PC-9 (cell line): ENCODE data around the gene WDR7.

Source experiments
- CTCF ChIP-seq: fragments of 200-600 bp; sonication (generic); conservative IDR thresholded peaks from 2 replicates; pipeline ENCODE4 v1.6.1; 2017; ENCODE audit warnings: mixed run types, antibody characterized with exemption, mild to moderate bottlenecking, moderate library complexity
- EZH2 ChIP-seq: fragments of 200-600 bp; sonication (generic); IDR thresholded peaks from 2 replicates; pipeline ENCODE4 v1.8.0; 2017; ENCODE audit warnings: antibody characterized with exemption, low read depth

- TF ChIP-seq CTCF = no peak
- TF ChIP-seq EZH2 = no peak
Observed at GRCh38 chr18:56983275-56983992, 332.3 kb downstream of the WDR7 start.
